Keratinocyte (primary cell): ENCODE data around the gene TBC1D8. TPM values are rescaled to one million over a fixed set of nuclear protein-coding genes. Genes with fewer than 3 reads are reported as not detected.

ENCODE experiments used
- DNase-seq: peaks from one replicate; pipeline ENCODE4 v3.0.0-alpha.2; 2011; ENCODE audit warnings: low read depth, missing footprints, low spot score
- FAIRE-seq: peaks from 2 replicates; lab custom pipeline; 2011; peaks lifted over from hg19 to GRCh38; lab: Jason Lieb, UNC
- H2AFZ ChIP-seq: 2 replicates; pipeline ENCODE4 v1.6.0; 2012; ENCODE audit warnings: low read length, control low read depth, inconsistent platforms; ENCODE audit not compliant: control insufficient read depth
- H3K27ac ChIP-seq: 2 replicates; pipeline ENCODE4 v1.5.1; 2011; ENCODE audit warnings: low read length; ENCODE audit not compliant: control insufficient read depth, insufficient read depth
- H3K27me3 ChIP-seq: 3 replicates; pipeline ENCODE4 v1.6.0; 2011; ENCODE audit warnings: low read length; ENCODE audit not compliant: control insufficient read depth, insufficient read depth; ENCODE audit errors: extremely low read depth
- H3K36me3 ChIP-seq, 2 experiments: 2 replicates in 1 of 2; 3 replicates in 1 of 2; pipeline ENCODE4 v1.5.1; 2011; ENCODE audit warnings: low read length in 2 of 2, mild to moderate bottlenecking in 1 of 2; ENCODE audit not compliant: control insufficient read depth in 2 of 2, insufficient read depth in 2 of 2; ENCODE audit errors: extremely low read depth in 1 of 2
- H3K4me1 ChIP-seq: 3 replicates; pipeline ENCODE4 v1.5.1; 2011; ENCODE audit warnings: low read length; ENCODE audit not compliant: control insufficient read depth, insufficient read depth; ENCODE audit errors: extremely low read depth
- H3K4me2 ChIP-seq: 3 replicates; pipeline ENCODE4 v1.6.0; 2011; ENCODE audit warnings: low read depth, low read length; ENCODE audit not compliant: control insufficient read depth, insufficient read depth; ENCODE audit errors: extremely low read depth
- H3K4me3 ChIP-seq, 3 experiments: fragments of 200-600 bp in 1 of 3; sonication (generic) in 1 of 3; 2 replicates in 2 of 3; 3 replicates in 1 of 3; pipeline ENCODE4 v1.5.1; 2011 to 2016; ENCODE audit warnings: low read length in 3 of 3, mild to moderate bottlenecking in 3 of 3, control low read depth in 2 of 3, inconsistent platforms in 1 of 3, low read depth in 1 of 3, mixed read lengths in 1 of 3, mixed run types in 1 of 3, moderate library complexity in 1 of 3; ENCODE audit not compliant: control insufficient read depth in 2 of 3, insufficient read depth in 2 of 3; ENCODE audit errors: extremely low read depth in 1 of 3
- H3K79me2 ChIP-seq: 2 replicates; pipeline ENCODE4 v1.6.0; 2012; ENCODE audit warnings: low read length; ENCODE audit not compliant: control insufficient read depth, insufficient read depth
- H3K9ac ChIP-seq: 3 replicates; pipeline ENCODE4 v1.6.0; 2011; ENCODE audit warnings: low read length; ENCODE audit not compliant: control insufficient read depth, insufficient read depth; ENCODE audit errors: extremely low read depth
- H3K9me1 ChIP-seq: 3 replicates; pipeline ENCODE4 v1.6.0; 2011; ENCODE audit warnings: low read length; ENCODE audit not compliant: control insufficient read depth, insufficient read depth; ENCODE audit errors: extremely low read depth
- H3K9me3 ChIP-seq: 2 replicates; pipeline ENCODE4 v1.5.1; 2012; ENCODE audit warnings: low read depth, low read length; ENCODE audit not compliant: control insufficient read depth
- H4K20me1 ChIP-seq: 3 replicates; pipeline ENCODE4 v1.6.0; 2011; ENCODE audit warnings: low read length; ENCODE audit not compliant: control insufficient read depth, insufficient read depth; ENCODE audit errors: extremely low read depth
- CTCF ChIP-seq, 3 experiments: IDR thresholded peaks in 1 of 3; conservative IDR thresholded peaks in 1 of 3; optimal IDR thresholded peaks in 1 of 3; 2 replicates in 2 of 3; 3 replicates in 1 of 3; pipeline versions ENCODE3 to v1.5.1; 2011; ENCODE audit warnings: low read length in 3 of 3, mild to moderate bottlenecking in 3 of 3, moderate library complexity in 2 of 3, control low read depth in 1 of 3, inconsistent platforms in 1 of 3; ENCODE audit not compliant: insufficient read depth in 2 of 3; ENCODE audit errors: extremely low read depth in 1 of 3
- EZH2 ChIP-seq: IDR thresholded peaks from one replicate; pipeline ENCODE4 v1.6.1; 2012; ENCODE audit warnings: inconsistent platforms, mild to moderate bottlenecking, low read length, moderate library complexity
- dilution Hi-C: fragments of 300-500 bp; cut with MboI; formaldehyde crosslinking; loops from one replicate; pipeline ENCODE4 v1.7.0; 2020; ENCODE audit warnings: low sequenced_read_pairs; ENCODE audit not compliant: extremely low pct_ligation_motif_present
- polyA plus RNA-seq, 5 experiments: library from polyadenylated mRNA; depleted of rRNA in 3 of 5; stranded (reverse) in 3 of 5; stranded (forward) in 1 of 5; unstranded in 1 of 5; fragments of >200 nt; gene quantifications; 1 replicate in 1 of 5; 2 replicates in 3 of 5; 3 replicates in 1 of 5; pipeline versions ENCODE4 v1.2.1 to v1.2.3, GENCODE V29; 2011 to 2012; ENCODE audit warnings: missing spikeins in 2 of 5, low read depth in 1 of 5, low replicate concordance in 1 of 5

Gene TBC1D8
- polyA plus RNA-seq, 1 donor (not counting 4 experiments of a cell fraction or from before 2014, with no cell fraction given) = 13.8 TPM

- Histone ChIP-seq H3K27me3 (no peaks in the 10 kb centered on the region), H3K4me2 (no peak overlapping the region), H3K9me3 (no peaks in the 10 kb centered on the region), H3K9ac (no peak overlapping the region), H3K27ac (no peak overlapping the region), H4K20me1 (no peaks in the 10 kb centered on the region), H3K9me1 (no peaks in the 10 kb centered on the region), H2AFZ (no peak overlapping the region), H3K79me2 (peaks cover 50% of the 10 kb centered on the region), H3K4me1 (no peaks in the 10 kb centered on the region), H3K4me3 (no peak overlapping the region), H3K36me3 (no peaks in the 10 kb centered on the region)
- FAIRE-seq (no peak), DNase-seq (no peak)
- no peak for TF ChIP-seq EZH2
- TF ChIP-seq CTCF (optimal IDR thresholded peaks at IDR 0.05 in 1 of 3, IDR thresholded peaks at IDR 0.05 in 1 of 3, conservative IDR thresholded peaks at IDR 0.05 in 1 of 3; ENCODE audit: extremely low read depth in 1 of 3, insufficient read depth in 2 of 3, low read length in 3 of 3) = no peak
- dilution Hi-C loops = no loop called here
Observed at GRCh38 chr2:101135412-101136296, 15.5 kb downstream of the TBC1D8 start.

- no peaks in the 10 kb centered on the region for H3K4me1 ChIP-seq
- H4K20me1 ChIP-seq = no peaks in the 10 kb centered on the region
- H3K9ac ChIP-seq = no peak overlapping the region
- no peak for TF ChIP-seq CTCF (optimal IDR thresholded peaks at IDR 0.05 in 1 of 3, IDR thresholded peaks at IDR 0.05 in 1 of 3, conservative IDR thresholded peaks at IDR 0.05 in 1 of 3; ENCODE audit: extremely low read depth in 1 of 3, insufficient read depth in 2 of 3, low read length in 3 of 3)
- TF ChIP-seq EZH2 = no peak
- no peaks in the 10 kb centered on the region for H3K27me3 ChIP-seq
- no peak overlapping the region for H3K4me2 ChIP-seq
- H3K79me2 ChIP-seq = peaks cover 45% of the 10 kb centered on the region
- H3K27ac ChIP-seq = no peak overlapping the region
- H3K9me3 ChIP-seq = no peaks in the 10 kb centered on the region
- dilution Hi-C loops = no loop called here
- no peak overlapping the region for H2AFZ ChIP-seq
- no peak overlapping the region for H3K4me3 ChIP-seq
- DNase-seq = no peak
- no peak for FAIRE-seq
- no peaks in the 10 kb centered on the region for H3K36me3 ChIP-seq
- no peaks in the 10 kb centered on the region for H3K9me1 ChIP-seq
Observed at GRCh38 chr2:101133492-101134100, 17.6 kb downstream of the TBC1D8 start.
